Psoas muscle (tissue), 8 donors: Measurements from ENCODE around the gene NANS. TPM values are rescaled to one million over a fixed set of nuclear protein-coding genes. Genes with fewer than 3 reads are reported as not detected.
A peak's percentile ranks its signal among the peaks of the same experiment; 100 is the strongest.

ENCODE experiments used
- ATAC-seq, 4 donors: fragments of 200-7000 bp; cut with Tn5 transposase; one replicate each; pipeline ENCODE4 v1.9.1; 2020; ENCODE audit warnings: moderate library complexity in 3 of 4, mild to moderate bottlenecking in 2 of 4
- DNase-seq, 2 donors: peaks; one replicate each; pipeline ENCODE4 v3.0.0-alpha.2; 2020
- H3K27ac ChIP-seq: fragments of 200-600 bp; one replicate; pipeline ENCODE4 v1.8.0; 2022
- H3K27me3 ChIP-seq, 3 donors: fragments of 200-600 bp in 1 of 3; one replicate each; pipeline versions ENCODE4 v1.6.1 to v1.8.0; 2013 to 2022; ENCODE audit warnings: low read length in 2 of 3, mild to moderate bottlenecking in 2 of 3, moderate library complexity in 1 of 3; ENCODE audit not compliant: insufficient read depth in 3 of 3
- H3K36me3 ChIP-seq, 2 donors: fragments of 200-600 bp in 1 of 2; one replicate each; pipeline versions ENCODE4 v1.6.1 to v1.8.0; 2013 to 2022; ENCODE audit warnings: low read depth in 1 of 2, mild to moderate bottlenecking in 1 of 2, moderate library complexity in 1 of 2; ENCODE audit not compliant: insufficient read depth in 1 of 2
- H3K4me1 ChIP-seq: fragments of 200-600 bp; one replicate; pipeline ENCODE4 v1.8.0; 2022
- H3K4me3 ChIP-seq: fragments of 200-600 bp; one replicate; pipeline ENCODE4 v1.8.0; 2022; ENCODE audit warnings: mild to moderate bottlenecking
- H3K9me3 ChIP-seq: fragments of 200-600 bp; one replicate; pipeline ENCODE4 v1.8.0; 2022
- CTCF ChIP-seq: fragments of 200-600 bp; IDR thresholded peaks from one replicate; pipeline ENCODE4 v1.8.0; 2022; ENCODE audit warnings: antibody characterized with exemption
- WGBS, 3 donors: extraction: QIAGEN DNeasy Blood & Tissue Kit; methylation state at CpG; one replicate each; pipeline versions ENCODE4 v1.1.6 to v1.1.7; 2013; 5-methylcytosine and 5-hydroxymethylcytosine counted together
- intact Hi-C, 2 donors: fragments of 100-400 bp; cut with DNase I; formaldehyde crosslinking; loops; one replicate each; pipeline versions ENCODE4 v1.11.0 to v1.14.2; 2022
- long read RNA-seq, 2 donors: library from polyadenylated mRNA; unstranded; transcript quantifications; one replicate each; pipeline ENCODE4 v2.0.0, GENCODE V29; 2021
- polyA plus RNA-seq, 3 donors: library from polyadenylated mRNA; stranded (reverse); fragments of 200-250 nt; gene quantifications; one replicate each; pipeline ENCODE4 v1.2.3, GENCODE V29; 2013
- total RNA-seq, 4 donors: library from RNA; stranded (reverse); fragmentation: NEBNext Ultra II Directional in 2 of 4; extraction: Animal tissue kit (Norgen Biotek cat#: 25700) in 2 of 4; gene quantifications; one replicate each; pipeline versions ENCODE4 v1.2.1 to v1.2.4, GENCODE V29; 2021 to 2023
- donor health status: healthy with polysubstance abuse.
- donor health status: DM: no; HTN: no; CAD: no; lungs with moderate emphysema.
- donor health status: Bipolar disorder and iron deficiency.
- donor health status: healthy.
- donor health status: DM: yes; HTN: yes; CAD: no.
- donor health status: DM: no; HTN: no; CAD: no.
- donor health status: DM: no; HTN: no; CAD: no.
- donor health status: DM: yes; HTN: yes; CAD: no.

The NANS gene
- total RNA-seq: 10 to 100 TPM; 21.1 to 53.8 (median 26.5) TPM
- polyA plus RNA-seq: 100 to 1,000 TPM in 1 of 3 donors, 10 to 100 TPM in 2; 33.2 to 168 (median 48.9) TPM
- long read RNA-seq, donor 1, transcript NANS-201 (6 exons, 1,170 nt): major isoform, 13 of 15 reads
- long read RNA-seq, donor 1, partial matches to known transcripts: 2 of 15 reads
- long read RNA-seq, donor 1, other reads (novel, unspliced or antisense): 0 of 15 reads
- long read RNA-seq, donor 2, transcript NANS-201 (6 exons, 1,170 nt): major isoform, 42 of 53 reads
- long read RNA-seq, donor 2, partial matches to known transcripts: 9 of 53 reads
- long read RNA-seq, donor 2, other reads (novel, unspliced or antisense): 1 of 53 reads

- WGBS, 3 donors: 0 to 1% (median 0%) methylated on average over 59 to 80 of the region's 80 CpGs
- H3K36me3 ChIP-seq: peaks cover 0 to 13% of the 10 kb centered on the region in 2 donors
- peaks cover 12% of the 10 kb centered on the region for H3K4me1 ChIP-seq
- H3K4me3 ChIP-seq: peak within 1 kb of the TSS; percentile 76
- intact Hi-C loops: loop anchor here in 1 of 2 donors (5.0 kb wide), 3 partner anchors 74 to 201 kb away; partner anchors contain the start of genes ANP32B, TBC1D2 and TRMO
- H3K9me3 ChIP-seq: no peaks in the 10 kb centered on the region
- peak within 1 kb of the TSS; percentile 92 for H3K27ac ChIP-seq
- H3K27me3 ChIP-seq: no peaks in the 10 kb centered on the region
- ATAC-seq (peak; percentile 96 to 99 (median 98)), DNase-seq (peak; percentile 94 to 96)
- TF ChIP-seq CTCF: no peak
Measured at GRCh38 chr9:98056269-98057137, at the start of gene NANS. Gene NANS, plus strand, starts transcription at chr9:98056732. Its CDS starts 77 bp downstream, at chr9:98056809.

GRCh38 chr9:98007251-98007928, 49.1 kb upstream of the NANS start:
- H3K27ac ChIP-seq: no peak overlapping the region
- no peak overlapping the region for H3K4me3 ChIP-seq
- TF ChIP-seq CTCF: no peak
- DNase-seq (no peak), ATAC-seq (no peak)
- peaks cover 19% of the 10 kb centered on the region for H3K4me1 ChIP-seq
- peaks cover 6 to 88% of the 10 kb centered on the region in 2 donors for H3K36me3 ChIP-seq
- intact Hi-C loops: no loop called here
- no peaks in the 10 kb centered on the region for H3K27me3 ChIP-seq
- no peaks in the 10 kb centered on the region for H3K9me3 ChIP-seq
- WGBS, 3 donors: 80 to 87% (median 80%) methylated on average over 13 of the region's 13 CpGs

GRCh38 chr9:98008764-98009163, 47.8 kb upstream of the NANS start:
- intact Hi-C loops: no loop called here
- no peak overlapping the region for H3K27ac ChIP-seq
- no peaks in the 10 kb centered on the region for H3K27me3 ChIP-seq
- peaks cover 15% of the 10 kb centered on the region for H3K4me1 ChIP-seq
- no peaks in the 10 kb centered on the region for H3K9me3 ChIP-seq
- 84 to 85% (median 85%) methylated on average over 3 of the region's 3 CpGs for WGBS, 3 donors
- H3K36me3 ChIP-seq: peaks cover 7 to 91% of the 10 kb centered on the region in 2 donors
- no peak for TF ChIP-seq CTCF
- DNase-seq (no peak), ATAC-seq (no peak)
- no peak overlapping the region for H3K4me3 ChIP-seq

- intact Hi-C loops: no loop called here
- no peak for ATAC-seq
- no peaks in the 10 kb centered on the region for H3K9me3 ChIP-seq
- peaks cover 15% of the 10 kb centered on the region for H3K4me1 ChIP-seq
- H3K27ac ChIP-seq: no peak overlapping the region
- DNase-seq: no peak
- WGBS, 3 donors: 87 to 89% (median 87%) methylated on average over 6 of the region's 6 CpGs
- H3K36me3 ChIP-seq: peaks cover 10 to 95% of the 10 kb centered on the region in 2 donors
- H3K27me3 ChIP-seq: no peaks in the 10 kb centered on the region
- H3K4me3 ChIP-seq: no peak overlapping the region
- TF ChIP-seq CTCF: no peak
Measured at GRCh38 chr9:98009437-98009836, 47.1 kb upstream of the NANS start.
